ENCODE data around the gene IMMP2L.

DNA sequence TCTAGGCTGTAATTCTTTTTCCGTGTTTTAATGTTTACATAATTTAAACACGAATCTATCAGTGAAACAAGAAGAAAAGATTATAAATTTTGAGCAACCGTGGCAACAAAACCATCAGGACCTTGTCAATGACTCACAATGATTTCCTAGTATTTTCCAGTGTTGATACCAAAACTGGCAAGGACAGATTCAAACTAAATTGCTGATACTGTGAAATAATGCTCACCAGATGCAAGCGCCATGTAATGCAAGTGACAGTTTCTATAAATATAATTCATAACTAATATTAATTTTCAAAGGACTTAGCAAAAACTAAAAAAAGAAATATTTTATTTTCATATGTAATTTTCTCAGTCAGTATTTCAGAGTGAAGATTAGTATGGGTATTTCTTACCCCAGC lies 267.8 kb downstream of the IMMP2L start:
- TF ChIP-seq EP300 (IDR thresholded peaks at IDR 0.05) (no peak), POLR2A (IDR thresholded peaks at IDR 0.05) (no peak), POLR2AphosphoS5 (IDR thresholded peaks at IDR 0.05) (no peak)
- TF ChIP-seq, protein P1, sequence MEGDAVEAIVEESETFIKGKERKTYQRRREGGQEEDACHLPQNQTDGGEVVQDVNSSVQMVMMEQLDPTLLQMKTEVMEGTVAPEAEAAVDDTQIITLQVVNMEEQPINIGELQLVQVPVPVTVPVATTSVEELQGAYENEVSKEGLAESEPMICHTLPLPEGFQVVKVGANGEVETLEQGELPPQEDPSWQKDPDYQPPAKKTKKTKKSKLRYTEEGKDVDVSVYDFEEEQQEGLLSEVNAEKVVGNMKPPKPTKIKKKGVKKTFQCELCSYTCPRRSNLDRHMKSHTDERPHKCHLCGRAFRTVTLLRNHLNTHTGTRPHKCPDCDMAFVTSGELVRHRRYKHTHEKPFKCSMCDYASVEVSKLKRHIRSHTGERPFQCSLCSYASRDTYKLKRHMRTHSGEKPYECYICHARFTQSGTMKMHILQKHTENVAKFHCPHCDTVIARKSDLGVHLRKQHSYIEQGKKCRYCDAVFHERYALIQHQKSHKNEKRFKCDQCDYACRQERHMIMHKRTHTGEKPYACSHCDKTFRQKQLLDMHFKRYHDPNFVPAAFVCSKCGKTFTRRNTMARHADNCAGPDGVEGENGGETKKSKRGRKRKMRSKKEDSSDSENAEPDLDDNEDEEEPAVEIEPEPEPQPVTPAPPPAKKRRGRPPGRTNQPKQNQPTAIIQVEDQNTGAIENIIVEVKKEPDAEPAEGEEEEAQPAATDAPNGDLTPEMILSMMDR (IDR thresholded peaks at IDR 0.05), result no peak
